NAMALWA (cell line): Measurements from ENCODE around the gene IKZF1.

Experiments
- DNase-seq: peaks from one replicate; pipeline ENCODE4 v3.0.0-alpha.2; 2015; ENCODE audit warnings: low spot score

The IKZF1 gene

GRCh38 chr7:50304129-50304910 is at the start of gene IKZF1:
IKZF1 (plus strand) TSS chr7:50304716; CDS start chr7:50319062, 14,346 bp downstream.
- DNase-seq, result peak; percentile 59

- DNase-seq, result no peak
Measured at GRCh38 chr7:50261593-50261992, 42.9 kb upstream of the IKZF1 start.

DNA sequence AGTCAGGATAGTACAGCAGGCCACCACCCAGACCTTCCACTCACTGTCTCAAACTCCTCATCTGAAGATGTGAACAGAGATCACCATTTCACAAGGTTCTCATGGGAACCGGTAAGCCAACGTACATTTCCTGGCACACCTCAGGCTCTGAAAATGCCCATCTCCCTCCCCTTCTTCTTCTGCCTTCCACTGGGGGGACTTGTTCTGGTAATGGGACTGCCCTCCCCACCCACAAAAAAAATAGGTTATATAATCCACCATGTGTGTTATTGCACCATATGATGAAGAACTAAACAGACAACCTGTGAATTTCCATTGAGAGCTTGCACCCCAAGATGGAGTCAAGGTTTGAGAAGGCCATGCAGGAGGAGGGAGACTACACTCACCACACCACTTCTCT is 42.1 kb upstream of the IKZF1 start:
- no peak for DNase-seq

DNA sequence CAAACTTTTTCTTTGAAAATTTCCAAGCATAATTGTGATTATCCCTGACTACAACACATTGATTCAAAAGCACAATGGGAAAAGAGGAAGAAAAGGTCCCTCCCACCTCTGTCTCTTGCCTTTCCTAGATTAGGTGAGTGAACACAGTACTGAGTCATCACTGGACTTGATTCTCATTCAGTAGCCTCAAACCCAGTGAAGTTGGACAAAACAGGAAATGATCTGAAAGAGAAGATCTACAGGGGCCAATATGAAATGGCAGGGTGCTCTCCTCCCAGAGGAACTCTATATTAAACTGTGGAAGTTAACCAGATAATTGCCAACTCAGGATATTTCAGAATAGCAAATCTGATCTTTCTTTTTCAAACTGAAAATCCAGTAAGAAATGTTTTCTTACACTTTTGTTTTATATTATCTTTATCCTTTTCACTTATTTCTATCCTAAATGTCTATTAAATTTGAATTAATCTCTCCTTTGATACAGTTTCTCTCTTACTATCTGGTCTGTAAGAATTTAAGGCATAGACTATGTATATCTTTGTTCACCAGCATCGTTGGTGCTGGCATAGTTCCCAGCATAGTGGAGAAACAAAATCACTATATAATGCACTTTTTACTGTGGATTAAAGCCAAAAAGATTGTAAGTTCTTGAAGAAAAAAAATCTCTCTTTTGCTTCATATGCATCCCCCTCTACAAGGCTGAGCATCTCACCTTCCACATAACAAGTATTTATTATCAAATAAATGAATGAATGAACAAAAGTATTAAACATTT is 41.4 kb upstream of the IKZF1 start:
- DNase-seq, result peak; percentile 49

GRCh38 chr7:50264908-50265307 is 39.6 kb upstream of the IKZF1 start:
- DNase-seq, result no peak

GRCh38 chr7:50265968-50266634 is 38.4 kb upstream of the IKZF1 start:
- peak; percentile 57 for DNase-seq

- DNase-seq, result peak; percentile 81
Measured at GRCh38 chr7:50266635-50267386, 37.7 kb upstream of the IKZF1 start.

- peak; percentile 54 for DNase-seq
Measured at GRCh38 chr7:50267525-50268041, 36.9 kb upstream of the IKZF1 start.

DNA sequence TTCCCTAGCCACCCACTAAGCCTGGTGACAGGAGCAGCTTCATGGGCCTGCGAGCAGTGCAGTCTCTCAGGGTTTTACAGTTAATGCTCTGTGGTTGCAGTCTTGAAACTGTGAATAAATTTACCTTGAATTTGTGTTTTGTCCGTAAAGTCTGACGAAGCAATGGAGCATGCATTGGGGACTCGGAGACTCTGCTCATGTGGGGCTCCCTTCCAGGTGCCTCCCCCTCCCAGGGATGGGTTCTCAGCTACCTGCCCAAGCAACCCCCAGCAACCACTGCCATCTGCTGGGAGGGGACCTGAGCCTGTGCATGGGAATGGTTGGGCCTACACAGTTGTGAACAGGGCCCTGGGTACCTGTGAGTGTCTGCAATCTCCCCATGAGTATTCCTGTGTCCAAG is 36.3 kb upstream of the IKZF1 start:
- DNase-seq, result peak; percentile 68

DNA sequence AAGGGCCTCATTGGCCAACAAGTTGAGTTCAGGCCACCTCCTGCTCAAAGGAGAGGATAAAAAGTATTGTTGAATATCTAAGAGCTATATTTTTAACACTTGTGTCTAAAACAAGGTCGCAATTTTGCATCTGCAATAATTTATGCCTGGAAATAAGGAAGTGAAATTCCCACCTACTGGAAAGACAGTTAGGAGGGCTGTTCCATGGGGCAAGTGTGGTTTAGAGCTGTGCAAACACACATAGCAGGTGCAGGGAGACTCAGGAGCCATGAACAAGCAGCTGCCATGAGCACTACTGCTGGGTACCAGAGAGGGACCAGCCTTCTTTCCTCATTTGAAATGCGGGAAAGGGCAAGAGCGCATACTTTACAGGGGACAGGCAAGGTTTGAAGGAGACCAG is 35.5 kb upstream of the IKZF1 start:
- peak; percentile 80 for DNase-seq

DNA sequence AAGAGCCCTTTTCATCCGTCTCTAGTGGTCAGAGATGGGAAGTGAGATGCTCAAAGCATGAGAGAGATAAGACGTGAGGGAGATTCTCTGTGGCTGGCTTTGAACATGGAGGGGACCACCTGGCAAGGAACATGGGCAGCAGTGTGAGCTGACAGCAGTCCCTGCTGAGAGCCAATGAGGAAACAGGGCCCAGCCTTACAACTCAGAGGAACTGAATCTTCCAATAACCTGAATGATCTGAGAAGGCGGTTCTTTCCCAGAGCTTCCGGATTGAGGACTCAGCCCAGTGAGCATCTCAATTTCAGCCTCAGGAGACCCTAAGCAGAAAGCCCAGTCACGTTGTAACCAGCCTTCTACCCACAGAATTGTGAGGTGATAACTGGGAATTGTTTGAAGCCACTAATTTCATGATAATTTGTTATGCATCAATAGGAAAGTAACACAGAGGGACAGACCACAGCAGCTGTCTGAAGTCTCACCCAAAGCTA is 33.9 kb upstream of the IKZF1 start:
- peak; percentile 66 for DNase-seq

- peak; percentile 45 for DNase-seq
Measured at GRCh38 chr7:50272808-50273207, 31.7 kb upstream of the IKZF1 start.

DNA sequence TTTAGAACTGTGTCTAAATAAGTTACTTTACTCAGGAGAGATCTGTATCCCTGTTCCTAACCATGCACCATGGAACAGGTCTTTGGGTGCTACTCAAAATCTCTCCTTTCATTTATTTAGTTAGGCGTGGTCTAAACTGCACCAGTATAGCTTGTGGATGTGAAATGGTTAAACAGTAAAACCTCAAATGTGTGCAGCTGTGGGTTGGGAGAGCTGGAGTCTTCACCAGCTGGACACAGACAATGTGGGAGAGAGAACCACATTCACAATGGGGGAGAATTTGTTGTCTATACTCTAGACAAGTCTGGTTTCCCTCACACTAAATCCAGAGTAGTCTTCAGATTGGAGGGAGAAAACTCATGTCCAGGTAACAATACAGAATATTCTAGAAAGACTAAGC is 31.2 kb upstream of the IKZF1 start:
- DNase-seq, result peak; percentile 48

DNA sequence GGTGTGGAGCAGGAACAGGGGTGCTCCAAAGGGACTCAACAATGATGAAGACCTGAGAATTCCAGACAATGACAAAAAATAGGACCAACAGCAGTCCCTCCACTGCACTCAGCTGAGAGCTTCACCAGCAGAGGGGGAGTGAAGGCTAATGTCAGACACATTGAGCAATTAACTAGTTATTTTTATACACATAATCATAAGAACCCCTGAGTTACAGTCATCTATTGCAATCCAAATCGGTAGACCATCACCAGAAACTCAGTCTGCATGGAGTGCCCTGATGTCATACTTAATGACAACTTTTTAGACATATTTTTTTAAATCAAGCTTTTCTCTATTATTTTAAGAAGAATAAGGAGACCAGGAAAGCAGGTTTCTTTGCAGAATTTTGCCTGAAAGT is 30.6 kb upstream of the IKZF1 start:
- peak; percentile 65 for DNase-seq

- DNase-seq, result no peak
Measured at GRCh38 chr7:50274361-50274760, 30.2 kb upstream of the IKZF1 start.

DNA sequence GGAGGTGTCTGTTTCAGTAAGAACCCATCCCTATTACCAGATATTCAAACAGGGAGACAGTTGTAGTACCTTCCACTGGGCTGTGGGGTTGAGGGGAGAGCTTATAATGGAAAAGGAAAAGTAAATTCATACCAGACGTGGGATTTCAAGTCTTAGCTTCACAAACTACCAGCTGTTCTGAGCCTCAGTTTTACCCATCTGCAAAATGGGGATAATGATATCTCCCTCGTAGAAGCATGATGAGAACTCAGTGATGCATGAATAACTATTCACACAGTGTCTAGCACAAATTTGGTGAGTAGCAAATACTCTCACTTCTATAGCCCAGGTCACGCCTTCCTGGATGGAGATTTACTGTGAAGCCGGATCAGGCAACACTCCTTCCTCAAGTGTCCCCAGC is 29.1 kb upstream of the IKZF1 start:
- peak; percentile 47 for DNase-seq

- DNase-seq, result peak; percentile 39
Measured at GRCh38 chr7:50276483-50276882, 28.0 kb upstream of the IKZF1 start.

DNA sequence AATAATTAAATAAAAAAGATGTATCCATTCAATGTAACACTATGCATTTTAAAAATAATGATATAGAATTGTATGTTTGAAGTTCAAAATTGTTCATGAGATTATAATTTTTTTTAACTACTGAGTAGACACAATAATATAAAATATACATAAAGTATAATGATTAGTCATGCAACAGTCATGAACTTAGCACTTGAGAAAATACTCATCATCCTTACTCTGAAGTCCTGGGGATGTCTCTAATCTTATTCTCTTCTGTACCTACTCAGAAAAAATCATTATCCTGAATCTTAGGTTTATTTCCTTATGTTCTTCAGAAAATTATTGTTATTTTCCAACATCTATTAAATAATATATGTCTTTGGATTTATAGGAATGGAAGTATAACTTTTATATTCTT is 26.4 kb upstream of the IKZF1 start:
- DNase-seq, result no peak

GRCh38 chr7:50281680-50282445 is 22.7 kb upstream of the IKZF1 start:
- peak; percentile 92 for DNase-seq

DNA sequence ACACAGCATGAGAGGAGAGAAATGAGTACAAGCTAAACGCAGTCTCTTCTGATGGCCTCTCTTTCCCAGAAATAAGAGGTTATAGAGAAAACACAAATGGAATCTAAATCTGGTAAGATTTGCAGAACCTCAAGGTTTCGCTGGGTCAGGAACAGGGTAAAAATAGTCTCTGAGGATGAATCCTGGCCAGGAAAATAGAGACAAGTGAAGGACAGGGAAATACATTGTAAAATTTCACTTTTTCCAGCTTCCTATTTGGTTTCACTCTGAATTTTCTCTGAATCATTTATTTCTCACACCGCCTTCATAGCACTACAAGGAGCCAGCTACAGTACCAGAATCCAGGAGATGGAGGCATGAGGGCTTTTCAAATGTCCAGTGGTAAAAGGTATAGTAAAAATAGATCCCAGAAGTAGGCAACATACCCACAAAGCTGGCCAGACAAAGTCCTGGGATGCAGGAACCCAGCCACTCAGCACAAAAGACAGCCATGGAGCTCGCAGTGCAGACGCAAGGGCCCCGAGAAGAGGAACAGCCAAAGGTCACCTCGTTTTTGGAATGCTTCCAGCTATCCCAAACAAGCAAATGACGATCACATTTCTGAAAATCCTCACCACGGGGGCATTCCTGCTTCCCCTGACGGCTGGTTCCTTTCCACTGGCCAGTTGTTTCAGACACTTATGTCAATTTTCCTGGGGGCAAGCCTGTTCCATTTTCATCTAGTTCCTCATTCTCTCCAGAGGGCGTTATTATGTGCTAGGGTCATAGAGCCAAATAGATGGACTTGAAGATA is 21.5 kb upstream of the IKZF1 start:
- DNase-seq, result no peak
